Measurements from ENCODE around the gene UNC13C. TPM values are rescaled to one million over a fixed set of nuclear protein-coding genes. Genes with fewer than 3 reads are reported as not detected.

Gene UNC13C
- total and polyA plus RNA-seq, 10 of the 15 experiments (the other 5 are each of a cell fraction or from before 2014, with no cell fraction given): 9.9 to 81.3 (median 25.0) TPM

DNA sequence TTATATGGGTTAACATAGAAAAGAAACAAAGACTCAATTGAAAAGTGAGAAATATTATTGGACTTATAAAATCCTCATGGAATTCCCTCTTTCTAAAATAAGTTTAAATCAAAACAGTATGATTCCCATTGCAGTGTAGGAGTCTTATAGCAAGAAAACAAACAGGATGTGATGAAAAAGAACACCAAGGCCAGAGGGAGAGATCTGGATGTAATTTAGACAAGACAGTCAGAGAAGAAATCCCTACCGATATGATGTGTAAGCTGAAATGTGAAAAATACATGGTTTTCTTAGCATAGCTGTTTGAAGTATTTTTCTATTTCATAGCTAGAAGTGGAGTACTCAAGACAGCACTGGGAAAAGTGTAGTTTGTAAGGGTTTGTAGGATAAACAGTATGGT is 697.0 kb downstream of the UNC13C start:
- ChIA-PET POLR2A (no interaction called here), SMC1A (ENCODE audit: uncharacterized antibody, unreplicated experiment) (interaction anchor here (1.1 to 1.2 kb wide), 2 partner anchors 10 to 14 kb away, joined by 3 read pairs; no protein-coding TSS in a partner anchor), CTCF (interaction anchor here (0.6 kb wide), 1 partner anchor 38 kb away, joined by 3 read pairs; no protein-coding TSS in a partner anchor), RAD21 (ENCODE audit: unreplicated experiment) (no interaction called here)
- FAIRE-seq (no peak), ATAC-seq (no peak), DNase-seq (ENCODE audit: low read depth, low spot score) (no peak)
- Histone ChIP-seq H3K4me2 (ENCODE audit: control insufficient read depth, insufficient read depth) (no peak overlapping the region), H3K36me3 (ENCODE audit: control insufficient read depth in 2 of 2, insufficient read depth in 2 of 2, low read length in 1 of 2) (no peaks in the 10 kb centered on the region), H3K4me1 (ENCODE audit: control insufficient read depth, insufficient read depth, low read length) (no peaks in the 10 kb centered on the region), H3K4me3 (no peak overlapping the region), H3K9ac (ENCODE audit: control insufficient read depth, insufficient read depth, low read length) (no peak overlapping the region), H3K27ac (ENCODE audit: control insufficient read depth, insufficient read depth) (no peak overlapping the region), H3K27me3 (replicated peaks in 1 of 2; ENCODE audit: control insufficient read depth in 2 of 2, insufficient read depth in 2 of 2, low read length in 1 of 2) (no peaks in the 10 kb centered on the region), H3K79me2 (ENCODE audit: control insufficient read depth, insufficient read depth, low read length) (no peaks in the 10 kb centered on the region), H2AFZ (ENCODE audit: control insufficient read depth, low read depth, low read length) (no peak overlapping the region), H4K20me1 (ENCODE audit: control insufficient read depth, insufficient read depth) (no peaks in the 10 kb centered on the region), H3K9me3 (replicated peaks; ENCODE audit: control insufficient read depth, insufficient read depth, low read length) (no peaks in the 10 kb centered on the region; the same call in 1 of the 3 replicates)
- in situ Hi-C loops (cut with MboI) (no loop called here), intact Hi-C loops (cut with micrococcal nuclease; ENCODE audit: unreplicated experiment) (no loop called here)
- 91% methylated on average over 1 of the region's 1 CpG for WGBS (ENCODE audit: insufficient coverage, insufficient replicate concordance, low lambda C conversion rate, missing lambda C conversion rate)
- TF ChIP-seq NFYB (IDR thresholded peaks at IDR 0.05; ENCODE audit: insufficient read depth, low read depth, low read length): no peak
- TF ChIP-seq, protein P1, sequence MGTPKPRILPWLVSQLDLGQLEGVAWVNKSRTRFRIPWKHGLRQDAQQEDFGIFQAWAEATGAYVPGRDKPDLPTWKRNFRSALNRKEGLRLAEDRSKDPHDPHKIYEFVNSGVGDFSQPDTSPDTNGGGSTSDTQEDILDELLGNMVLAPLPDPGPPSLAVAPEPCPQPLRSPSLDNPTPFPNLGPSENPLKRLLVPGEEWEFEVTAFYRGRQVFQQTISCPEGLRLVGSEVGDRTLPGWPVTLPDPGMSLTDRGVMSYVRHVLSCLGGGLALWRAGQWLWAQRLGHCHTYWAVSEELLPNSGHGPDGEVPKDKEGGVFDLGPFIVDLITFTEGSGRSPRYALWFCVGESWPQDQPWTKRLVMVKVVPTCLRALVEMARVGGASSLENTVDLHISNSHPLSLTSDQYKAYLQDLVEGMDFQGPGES (IDR thresholded peaks at IDR 0.05): no peak
- TF ChIP-seq, protein P2, sequence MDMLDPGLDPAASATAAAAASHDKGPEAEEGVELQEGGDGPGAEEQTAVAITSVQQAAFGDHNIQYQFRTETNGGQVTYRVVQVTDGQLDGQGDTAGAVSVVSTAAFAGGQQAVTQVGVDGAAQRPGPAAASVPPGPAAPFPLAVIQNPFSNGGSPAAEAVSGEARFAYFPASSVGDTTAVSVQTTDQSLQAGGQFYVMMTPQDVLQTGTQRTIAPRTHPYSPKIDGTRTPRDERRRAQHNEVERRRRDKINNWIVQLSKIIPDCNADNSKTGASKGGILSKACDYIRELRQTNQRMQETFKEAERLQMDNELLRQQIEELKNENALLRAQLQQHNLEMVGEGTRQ (IDR thresholded peaks at IDR 0.05; ENCODE audit: borderline replicate concordance, low read depth, low read length): no peak
- TF ChIP-seq RB1 (IDR thresholded peaks at IDR 0.05; ENCODE audit: borderline replicate concordance): no peak
- TF ChIP-seq HSF1 (IDR thresholded peaks at IDR 0.05; ENCODE audit: low read depth, low read length): no peak
- no peak for TF ChIP-seq ATF3 (IDR thresholded peaks at IDR 0.05; ENCODE audit: borderline replicate concordance, extremely low read depth, low read depth, low read length)
- TF ChIP-seq HDAC6 (IDR thresholded peaks at IDR 0.05; ENCODE audit: unreplicated experiment): no peak
- no peak for TF ChIP-seq MXI1 (IDR thresholded peaks at IDR 0.05; ENCODE audit: low read depth, low read length)
- TF ChIP-seq BCL3 (IDR thresholded peaks at IDR 0.05; ENCODE audit: borderline replicate concordance, insufficient read depth, low read depth, low read length, poor library complexity, severe bottlenecking): no peak
- no peak for TF ChIP-seq BMI1 (IDR thresholded peaks at IDR 0.05; ENCODE audit: borderline replicate concordance)
- no TSS peak for BruUV-seq (replicated peaks)

Measured in GM12878 (cell line).